Cardiac fibroblast (primary cell): ENCODE results near the gene BICDL2.
"Not testable (repeated sequence)": the region's sequence is repeated elsewhere in the genome, so short reads cannot be mapped to it uniquely, and the experiment has no call there.

ENCODE experiments used
- DNase-seq, 2 donors: peaks; one replicate each; pipeline versions ENCODE4 v3.0.0 to v3.0.0-alpha.2; 2010; ENCODE audit warnings: low read depth in 2 of 2
- H3K4me3 ChIP-seq, 2 donors: replicated peaks in 1 of 2; 1 replicate in 1 of 2; 2 replicates in 1 of 2; pipeline ENCODE4 v1.5.1; 2011; ENCODE audit warnings: low read depth in 2 of 2, low read length in 2 of 2, mild to moderate bottlenecking in 2 of 2, moderate library complexity in 1 of 2
- TF ChIP-seq, protein P1 (sequence below): IDR thresholded peaks from one replicate; pipeline ENCODE4 v1.5.1; 2011; ENCODE audit warnings: low read depth, mild to moderate bottlenecking, low read length, inconsistent platforms

Gene BICDL2

DNA sequence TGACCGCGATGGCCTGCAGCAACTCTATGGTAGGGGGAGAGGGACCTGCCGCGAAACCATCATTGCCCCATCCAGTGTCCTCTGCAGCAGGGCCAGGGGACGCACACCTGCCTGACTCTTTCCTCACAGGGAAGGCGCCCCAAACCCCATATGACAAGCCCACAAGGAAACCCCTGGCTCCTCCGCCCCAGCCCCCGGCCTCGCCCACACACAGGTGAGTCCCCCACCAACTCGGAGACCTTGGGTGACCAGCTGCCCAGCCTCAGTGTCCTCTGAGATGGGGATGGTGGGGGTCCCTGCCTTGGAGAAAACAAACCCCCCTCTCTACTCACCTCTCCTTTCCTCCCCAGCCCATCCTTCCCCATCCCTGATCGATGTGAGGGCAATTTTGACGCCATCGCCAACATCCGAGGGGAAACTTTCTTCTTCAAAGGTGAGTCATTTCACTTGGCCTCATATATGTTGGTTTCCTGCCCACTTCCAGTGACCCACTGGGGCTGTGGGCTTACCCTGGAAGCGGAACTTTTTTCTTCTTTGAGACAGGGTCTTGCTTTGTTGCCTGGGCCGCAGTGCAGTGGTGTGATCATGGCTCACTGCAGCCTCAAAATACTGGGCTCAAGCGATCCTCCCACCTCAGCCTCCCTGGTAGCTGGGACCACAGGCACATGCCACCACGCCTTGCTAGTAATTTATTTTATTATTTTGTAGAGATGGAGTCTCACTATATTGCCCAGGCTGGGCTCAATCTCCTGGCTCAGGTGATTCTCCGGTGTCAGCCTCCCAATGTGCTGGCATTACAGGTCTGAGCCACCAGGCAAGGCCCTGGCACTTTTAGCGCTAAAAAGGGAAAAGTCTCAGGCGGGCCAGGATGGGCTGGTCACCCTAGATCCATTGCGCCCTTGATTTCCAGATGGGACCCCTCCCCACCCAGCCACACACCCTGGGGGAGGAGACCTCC is 20.7 kb upstream of the BICDL2 start:
- no peak for DNase-seq
- H3K4me3 ChIP-seq: peak overlapping the region; percentile 8 to 82
- TF ChIP-seq, protein P1, sequence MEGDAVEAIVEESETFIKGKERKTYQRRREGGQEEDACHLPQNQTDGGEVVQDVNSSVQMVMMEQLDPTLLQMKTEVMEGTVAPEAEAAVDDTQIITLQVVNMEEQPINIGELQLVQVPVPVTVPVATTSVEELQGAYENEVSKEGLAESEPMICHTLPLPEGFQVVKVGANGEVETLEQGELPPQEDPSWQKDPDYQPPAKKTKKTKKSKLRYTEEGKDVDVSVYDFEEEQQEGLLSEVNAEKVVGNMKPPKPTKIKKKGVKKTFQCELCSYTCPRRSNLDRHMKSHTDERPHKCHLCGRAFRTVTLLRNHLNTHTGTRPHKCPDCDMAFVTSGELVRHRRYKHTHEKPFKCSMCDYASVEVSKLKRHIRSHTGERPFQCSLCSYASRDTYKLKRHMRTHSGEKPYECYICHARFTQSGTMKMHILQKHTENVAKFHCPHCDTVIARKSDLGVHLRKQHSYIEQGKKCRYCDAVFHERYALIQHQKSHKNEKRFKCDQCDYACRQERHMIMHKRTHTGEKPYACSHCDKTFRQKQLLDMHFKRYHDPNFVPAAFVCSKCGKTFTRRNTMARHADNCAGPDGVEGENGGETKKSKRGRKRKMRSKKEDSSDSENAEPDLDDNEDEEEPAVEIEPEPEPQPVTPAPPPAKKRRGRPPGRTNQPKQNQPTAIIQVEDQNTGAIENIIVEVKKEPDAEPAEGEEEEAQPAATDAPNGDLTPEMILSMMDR: no peak

DNA sequence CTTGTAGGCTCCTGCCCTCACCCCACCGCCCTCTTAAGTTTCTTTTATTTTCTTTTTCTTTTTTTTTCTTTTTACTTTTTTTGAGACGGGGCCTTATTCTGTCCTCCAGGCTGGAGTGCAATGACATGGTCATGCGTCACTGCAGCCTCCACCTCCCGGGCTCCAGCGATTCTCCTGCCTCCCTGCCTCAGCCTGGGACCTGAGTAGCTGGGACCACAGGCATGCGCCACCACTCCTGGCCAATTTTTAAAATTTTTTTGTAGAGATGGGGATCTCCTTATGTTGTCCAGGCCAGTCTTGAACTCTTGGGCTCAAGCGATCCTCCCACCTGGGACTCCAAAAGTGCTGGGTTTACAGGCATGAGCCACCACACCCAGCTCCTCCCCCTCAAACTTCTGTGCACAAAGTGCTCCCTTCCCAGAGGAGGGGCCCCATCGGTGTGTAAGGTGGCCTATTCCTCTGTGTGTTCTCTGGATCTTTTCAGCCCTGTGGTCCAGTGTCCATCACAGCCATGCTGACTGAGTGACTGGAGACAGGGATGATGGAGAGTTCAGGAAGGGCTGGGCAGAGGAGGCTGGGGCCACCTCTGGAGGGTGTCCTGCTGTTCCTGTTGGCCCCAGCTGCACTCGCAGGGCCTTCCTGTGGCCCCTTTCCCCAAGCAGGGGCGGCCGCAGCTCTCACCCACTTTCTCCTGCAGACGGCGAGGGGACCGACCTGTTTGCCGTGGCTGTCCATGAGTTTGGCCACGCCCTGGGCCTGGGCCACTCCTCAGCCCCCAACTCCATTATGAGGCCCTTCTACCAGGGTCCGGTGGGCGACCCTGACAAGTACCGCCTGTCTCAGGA is 19.8 kb upstream of the BICDL2 start:
- no peak overlapping the region for H3K4me3 ChIP-seq
- DNase-seq: no peak
- TF ChIP-seq, protein P1: no peak

DNA sequence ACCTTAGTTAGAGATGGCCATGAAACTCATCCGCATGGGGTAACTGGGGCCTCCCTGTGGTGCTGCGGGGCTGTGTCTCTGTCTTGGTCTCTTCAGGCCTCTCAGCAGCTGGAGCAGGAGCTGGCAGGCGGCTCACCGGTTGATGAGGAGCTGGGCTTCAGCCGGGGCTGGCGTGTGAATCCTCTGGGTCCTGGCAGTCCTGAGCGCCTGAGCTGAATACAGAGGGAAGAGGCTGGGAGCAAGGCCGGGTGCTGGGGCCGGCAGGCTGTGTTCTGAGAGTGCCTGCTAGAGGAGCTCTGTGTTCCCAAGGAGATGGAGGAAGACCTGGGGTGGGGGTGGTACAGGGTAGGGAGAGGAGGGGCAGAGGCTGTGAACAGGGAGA is 19.0 kb upstream of the BICDL2 start:
- not testable (repeated sequence) for DNase-seq

DNA sequence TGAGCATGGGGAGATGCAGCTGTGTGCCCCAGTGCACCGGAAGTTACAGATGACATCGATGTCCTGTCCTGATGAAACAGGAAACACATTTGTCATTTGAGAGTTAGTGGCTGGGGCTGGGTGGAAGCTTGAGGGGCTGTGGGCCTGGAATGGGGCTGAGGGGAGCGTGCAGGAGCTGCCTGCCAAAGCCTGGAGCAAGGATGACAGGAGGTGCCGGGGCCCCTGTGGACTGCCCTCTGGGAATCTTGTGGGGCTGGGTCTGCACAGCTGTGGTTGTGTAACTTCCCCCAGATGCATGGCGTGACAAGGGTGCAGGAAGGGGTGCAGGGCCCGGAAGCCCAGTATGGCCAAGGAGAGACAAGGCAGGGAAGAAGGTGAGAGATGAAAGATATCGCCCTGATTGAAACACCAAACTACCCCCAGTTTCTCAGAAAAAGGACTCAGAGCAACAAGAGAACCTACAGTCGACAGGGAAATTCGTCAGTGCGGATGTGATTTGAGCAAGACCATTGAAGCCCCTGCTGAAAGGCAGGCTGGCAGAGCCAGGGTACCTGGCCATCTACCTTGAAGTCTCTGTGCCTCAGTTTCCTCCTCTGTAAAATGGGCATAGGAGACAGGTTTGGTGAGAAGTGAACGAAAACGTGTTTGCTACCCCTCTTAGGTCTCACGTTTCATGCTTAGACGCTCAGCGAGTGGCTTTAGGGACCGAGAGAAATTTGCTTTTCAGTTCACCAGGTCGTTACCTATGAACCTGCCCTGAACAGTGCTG is 18.4 kb upstream of the BICDL2 start:
- no peak overlapping the region for H3K4me3 ChIP-seq
- TF ChIP-seq, protein P1: no peak
- no peak for DNase-seq

More for the DNA sequence above, 19.0 kb upstream of the BICDL2 start:
- H3K4me3 ChIP-seq: not testable (repeated sequence)

DNA sequence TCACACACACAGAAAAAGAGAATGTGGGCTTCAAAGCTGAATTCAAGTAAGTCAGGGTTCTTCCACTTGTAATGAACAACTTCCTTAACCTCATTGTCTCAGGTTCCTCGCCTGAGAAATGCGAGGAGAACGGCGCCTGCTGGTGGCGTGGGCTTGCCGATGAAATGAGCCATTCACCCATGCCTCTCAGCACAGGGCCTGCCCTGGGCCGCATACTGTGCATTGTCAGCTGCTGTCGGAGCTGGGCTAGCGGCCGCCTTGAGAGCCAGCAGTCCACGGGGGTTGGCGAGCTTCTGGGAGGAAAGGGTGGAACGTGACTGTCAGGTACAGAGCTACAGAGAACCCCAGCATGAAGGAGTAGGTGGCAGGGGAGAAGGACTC is 16.6 kb upstream of the BICDL2 start:
- DNase-seq, H3K4me3 ChIP-seq: not testable (repeated sequence)

DNA sequence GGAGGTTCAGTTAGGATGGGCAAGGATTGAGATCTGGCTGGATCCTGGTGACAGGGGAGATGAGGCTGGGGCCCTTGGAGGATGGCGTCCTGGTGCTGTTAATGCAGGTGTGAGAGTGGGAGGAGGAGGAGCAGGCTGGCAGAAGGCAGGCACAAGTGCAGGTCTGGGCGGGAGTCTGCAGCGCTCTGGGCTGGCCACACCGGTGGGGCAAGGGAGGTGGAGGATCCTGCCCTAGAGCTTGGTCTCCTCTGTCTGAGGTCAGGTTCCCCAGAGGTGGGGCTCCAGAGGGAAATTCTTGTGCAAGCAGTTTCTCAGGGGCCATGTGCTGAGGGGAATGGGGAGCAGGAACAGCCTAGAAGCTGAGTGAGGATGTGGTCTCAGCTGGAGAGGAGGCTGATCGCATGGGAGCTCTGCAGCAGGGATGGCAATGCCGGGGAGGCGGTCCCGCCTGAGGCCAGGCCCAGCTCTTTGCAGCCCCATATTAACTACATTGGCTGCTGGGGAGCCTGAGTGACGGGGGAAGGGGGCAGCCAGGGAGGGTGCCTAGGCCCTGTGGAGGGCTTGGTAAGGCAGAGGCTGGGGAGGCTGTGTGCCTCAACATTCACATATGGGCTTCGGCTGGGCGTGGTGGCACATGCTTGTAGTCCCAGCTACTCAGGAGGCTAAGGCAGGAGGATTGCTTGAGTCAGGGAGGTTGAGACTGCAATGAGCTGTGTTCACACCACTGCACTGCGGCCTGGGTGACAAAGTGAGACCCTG is 16.0 kb upstream of the BICDL2 start:
- not testable (repeated sequence) for H3K4me3 ChIP-seq, DNase-seq

DNA sequence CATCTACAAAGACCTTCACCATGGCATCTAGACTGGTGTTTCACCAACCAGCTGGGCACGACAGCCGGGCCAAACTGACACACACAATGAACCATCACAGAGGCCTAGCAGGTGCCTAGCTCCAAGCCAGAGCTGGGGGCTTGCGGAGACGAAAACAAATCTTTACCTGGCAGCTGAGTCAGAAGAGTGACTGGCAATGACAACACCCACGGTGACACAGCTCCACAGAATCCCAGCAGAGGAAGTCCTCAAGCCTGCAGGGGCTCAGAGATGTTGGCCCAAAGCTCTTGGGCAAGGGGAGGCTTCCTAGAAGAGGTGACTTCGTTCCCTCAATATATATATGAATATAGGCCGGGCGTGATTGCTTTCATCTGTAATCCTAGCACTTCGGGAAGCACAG is 14.8 kb upstream of the BICDL2 start:
- no peak overlapping the region for H3K4me3 ChIP-seq
- no peak for DNase-seq
- TF ChIP-seq, protein P1: no peak
